Brain pericyte (primary cell): ENCODE data around the gene TOX2.

Experiments
- DNase-seq: peaks from one replicate; pipeline ENCODE4 v3.0.0-alpha.2; 2012; ENCODE audit warnings: low read depth, low spot score

TOX2 gene

DNA sequence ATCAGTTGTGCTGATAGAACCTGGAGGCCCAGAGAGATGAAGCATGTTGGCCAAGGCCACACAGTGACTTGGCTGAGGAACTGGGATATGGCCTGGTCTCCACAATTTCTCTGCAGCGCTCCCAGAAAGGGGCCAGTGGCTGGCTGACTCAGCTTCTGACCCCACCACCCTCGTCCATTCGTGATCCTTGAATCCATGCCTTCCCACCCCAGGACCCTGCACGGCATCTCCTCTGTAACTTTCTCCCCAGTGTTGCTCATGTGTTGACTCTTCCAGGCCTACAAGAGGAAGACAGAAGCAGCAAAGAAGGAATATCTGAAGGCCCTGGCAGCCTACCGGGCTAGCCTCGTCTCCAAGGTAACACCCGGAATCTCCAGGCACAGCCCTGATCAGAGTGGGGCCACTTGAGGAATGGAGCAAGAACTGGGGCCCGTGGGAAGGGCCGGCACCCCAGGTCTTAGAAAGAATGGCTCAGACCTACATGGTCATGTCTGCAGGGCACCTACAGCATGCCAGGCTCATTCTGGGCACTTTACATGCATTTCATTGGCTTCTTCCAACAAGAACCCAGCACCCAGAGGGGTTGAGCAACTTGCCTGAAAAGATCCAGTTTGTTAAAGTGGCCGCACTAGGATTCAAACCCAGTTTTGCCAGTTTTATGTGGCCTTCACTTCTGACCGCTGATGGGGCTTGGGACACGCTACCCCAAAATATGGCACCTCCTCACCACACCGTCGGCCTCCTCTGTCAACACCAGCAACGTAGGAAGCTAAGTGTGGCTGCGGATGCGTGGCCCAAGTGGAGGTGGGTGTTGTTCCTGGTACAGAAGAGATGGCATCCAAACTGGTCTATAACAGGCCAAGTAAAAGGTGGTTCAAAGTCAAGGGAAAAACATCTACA is 150.1 kb downstream of the TOX2 start:
- DNase-seq: no peak

DNA sequence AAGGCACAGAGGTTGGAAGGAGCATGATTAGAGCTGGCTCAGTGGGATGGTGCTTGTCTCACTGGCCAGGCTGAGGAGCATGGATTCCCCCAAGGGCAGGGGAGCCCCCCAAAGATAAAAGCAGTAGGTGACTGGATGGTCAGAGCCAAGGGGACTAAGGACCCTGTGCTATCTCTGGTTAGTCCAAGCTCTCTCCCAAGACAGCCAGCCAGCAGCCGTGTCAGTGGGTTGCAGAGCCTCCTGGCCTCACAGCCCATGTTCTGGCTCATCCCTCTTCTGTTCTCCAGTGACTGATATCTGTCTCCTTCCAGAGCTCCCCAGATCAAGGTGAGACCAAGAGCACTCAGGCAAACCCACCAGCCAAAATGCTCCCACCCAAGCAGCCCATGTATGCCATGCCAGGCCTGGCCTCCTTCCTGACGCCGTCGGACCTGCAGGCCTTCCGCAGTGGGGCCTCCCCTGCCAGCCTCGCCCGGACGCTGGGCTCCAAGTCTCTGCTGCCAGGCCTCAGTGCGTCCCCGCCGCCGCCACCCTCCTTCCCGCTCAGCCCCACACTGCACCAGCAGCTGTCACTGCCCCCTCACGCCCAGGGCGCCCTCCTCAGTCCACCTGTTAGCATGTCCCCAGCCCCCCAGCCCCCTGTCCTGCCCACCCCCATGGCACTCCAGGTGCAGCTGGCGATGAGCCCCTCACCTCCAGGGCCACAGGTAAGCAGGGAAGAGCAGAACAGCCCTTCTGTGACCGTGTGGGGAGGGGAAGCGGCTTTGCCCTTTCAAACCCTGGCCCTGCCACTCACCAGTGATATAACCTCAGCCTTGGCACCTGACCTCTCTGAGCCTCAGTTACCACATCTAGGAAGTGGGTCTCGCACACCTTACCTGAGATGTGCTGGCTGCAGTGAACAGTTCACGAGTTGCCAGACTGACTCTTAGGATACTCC is 151.0 kb downstream of the TOX2 start:
- no peak for DNase-seq

DNA sequence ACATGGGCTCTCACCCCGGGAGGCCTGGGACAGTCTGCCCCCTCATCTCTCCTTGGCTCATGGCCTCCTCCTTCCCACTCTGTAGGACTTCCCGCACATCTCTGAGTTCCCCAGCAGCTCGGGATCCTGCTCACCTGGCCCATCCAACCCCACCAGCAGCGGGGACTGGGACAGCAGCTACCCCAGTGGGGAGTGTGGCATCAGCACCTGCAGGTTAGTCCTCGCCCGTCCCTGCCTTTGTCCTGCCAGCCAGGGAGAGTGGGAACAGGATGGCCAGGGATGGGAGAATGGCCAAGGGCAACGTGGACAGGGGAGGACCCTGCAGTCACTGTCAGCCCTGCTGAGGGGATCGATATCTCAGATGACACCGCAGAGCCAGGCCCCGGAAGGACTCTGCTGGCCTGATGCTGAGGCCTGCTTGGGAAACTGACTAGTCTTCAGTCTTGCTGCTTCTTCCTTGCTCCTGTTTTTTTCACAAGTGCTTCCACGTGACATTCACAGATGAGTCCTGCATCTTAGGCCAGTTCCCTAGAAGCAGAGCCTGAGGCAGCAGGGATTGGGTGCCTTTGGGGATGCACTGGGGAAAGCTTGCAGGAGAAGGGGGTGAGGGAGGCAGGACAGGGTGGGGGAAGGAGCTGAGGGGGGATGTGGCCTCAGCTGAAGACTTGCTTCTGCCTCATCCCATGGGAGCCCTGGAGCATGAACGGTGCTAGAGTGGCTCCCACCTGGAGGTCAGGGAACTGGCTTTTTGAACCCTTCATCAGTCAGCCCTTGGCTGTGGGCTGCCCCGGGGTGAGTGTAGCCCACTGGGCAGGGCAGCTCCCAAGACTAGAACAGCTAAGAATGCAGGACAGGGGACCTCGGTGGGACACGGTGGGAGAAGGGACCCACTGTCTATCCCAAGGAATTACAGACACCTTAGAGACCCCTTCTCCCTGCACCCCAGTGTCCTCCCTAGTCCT is 152.3 kb downstream of the TOX2 start:
- DNase-seq: no peak

DNA sequence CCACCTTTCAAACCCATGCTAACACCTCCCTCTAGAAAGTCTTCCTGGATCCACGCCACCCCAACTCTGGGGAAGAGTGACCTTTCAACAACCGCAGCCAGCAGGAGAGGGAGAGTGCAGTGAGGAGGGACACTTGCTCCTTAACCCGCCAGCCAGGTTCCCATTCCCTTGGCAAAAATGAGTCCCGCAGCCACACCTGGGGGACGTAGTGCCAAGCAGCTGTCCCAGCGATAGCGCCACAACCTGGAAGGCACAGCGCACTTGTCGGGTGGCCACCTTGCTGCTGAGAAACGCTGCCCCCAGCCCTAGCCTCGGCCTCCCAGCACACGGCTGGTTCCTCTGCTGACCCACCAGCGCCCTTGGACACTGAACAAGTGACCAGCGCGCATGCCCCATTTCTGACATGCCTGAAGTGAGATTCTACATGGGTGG is 153.0 kb downstream of the TOX2 start:
- no peak for DNase-seq

DNA sequence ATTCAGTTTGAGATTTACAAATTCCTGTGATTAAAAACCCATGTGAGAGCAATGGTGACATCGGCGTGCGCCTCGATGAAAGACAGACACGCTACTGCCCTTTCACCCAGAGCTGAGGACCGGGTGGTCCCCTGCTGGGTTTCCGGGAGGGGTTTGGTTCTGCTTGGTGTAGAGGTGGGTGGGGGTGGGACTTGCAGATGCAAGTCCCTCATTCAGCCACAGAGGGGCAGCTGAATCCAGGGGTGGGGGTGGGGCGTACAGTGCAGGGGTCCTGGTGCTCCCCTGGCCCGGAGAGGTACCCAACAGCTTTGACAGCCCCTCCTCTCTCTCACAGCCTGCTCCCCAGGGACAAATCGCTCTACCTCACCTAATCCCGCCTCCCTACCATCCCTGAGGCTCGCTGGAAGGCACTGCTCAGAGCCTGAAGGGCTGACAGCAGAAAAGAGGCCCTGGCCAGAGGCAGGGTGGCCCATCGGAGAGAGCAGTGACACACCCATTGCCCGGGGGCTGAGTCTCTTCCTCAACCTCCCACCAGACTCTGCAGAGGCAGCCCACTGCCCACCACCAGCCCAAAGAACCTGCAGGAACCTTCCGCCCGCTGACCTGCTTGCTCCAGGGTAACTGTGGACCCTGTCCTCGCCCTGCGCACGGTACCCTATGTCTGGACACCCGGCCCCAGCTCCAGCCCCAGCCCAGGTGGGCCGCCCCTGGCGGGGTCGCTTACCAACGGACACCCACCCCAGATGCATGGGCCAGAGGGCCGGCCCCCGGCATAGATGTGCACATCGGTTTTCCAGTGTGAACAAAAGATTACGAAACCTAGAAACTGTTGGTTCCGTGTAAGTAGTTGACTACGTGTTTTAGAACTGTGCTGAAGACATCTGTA is 153.9 kb downstream of the TOX2 start:
- no peak for DNase-seq

DNA sequence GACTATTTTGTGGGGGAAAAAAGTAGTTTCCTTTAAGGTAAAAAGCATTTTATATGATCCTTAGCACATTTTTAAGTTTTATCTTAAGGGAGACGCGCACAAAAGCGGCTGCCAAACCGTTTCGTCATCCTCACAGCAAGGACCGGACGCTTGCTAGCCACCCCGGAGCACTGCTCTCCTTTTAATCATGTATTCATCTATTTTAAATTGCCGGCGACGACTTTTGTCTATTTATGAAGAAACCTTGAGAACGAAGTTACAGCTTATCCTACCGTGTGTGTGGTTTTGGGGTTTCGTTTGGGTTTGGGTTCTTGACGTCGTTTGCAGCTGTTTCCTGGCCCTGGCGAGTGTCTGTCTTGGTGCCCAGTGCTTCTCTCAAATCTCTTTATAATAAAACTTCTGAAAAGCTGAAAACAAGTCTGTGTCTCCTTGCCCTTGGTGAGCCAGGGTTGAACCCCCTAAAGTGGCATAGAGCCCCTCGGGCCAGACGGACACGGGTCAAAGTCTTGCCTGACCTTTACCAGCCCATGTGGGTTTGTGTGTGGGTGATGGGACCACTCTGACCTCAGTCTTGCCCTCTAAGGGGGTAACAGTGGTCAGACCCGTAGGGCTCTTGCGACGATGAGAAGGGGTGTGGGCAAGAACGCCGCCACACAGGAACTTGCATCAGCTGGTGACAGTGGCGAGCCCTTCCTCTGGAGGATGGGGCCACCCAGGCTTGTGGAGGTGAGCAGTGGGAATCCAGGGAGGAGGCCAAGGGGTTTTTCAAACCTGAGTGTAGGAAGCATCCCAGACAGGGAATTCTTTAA is 154.8 kb downstream of the TOX2 start:
- no peak for DNase-seq

DNA sequence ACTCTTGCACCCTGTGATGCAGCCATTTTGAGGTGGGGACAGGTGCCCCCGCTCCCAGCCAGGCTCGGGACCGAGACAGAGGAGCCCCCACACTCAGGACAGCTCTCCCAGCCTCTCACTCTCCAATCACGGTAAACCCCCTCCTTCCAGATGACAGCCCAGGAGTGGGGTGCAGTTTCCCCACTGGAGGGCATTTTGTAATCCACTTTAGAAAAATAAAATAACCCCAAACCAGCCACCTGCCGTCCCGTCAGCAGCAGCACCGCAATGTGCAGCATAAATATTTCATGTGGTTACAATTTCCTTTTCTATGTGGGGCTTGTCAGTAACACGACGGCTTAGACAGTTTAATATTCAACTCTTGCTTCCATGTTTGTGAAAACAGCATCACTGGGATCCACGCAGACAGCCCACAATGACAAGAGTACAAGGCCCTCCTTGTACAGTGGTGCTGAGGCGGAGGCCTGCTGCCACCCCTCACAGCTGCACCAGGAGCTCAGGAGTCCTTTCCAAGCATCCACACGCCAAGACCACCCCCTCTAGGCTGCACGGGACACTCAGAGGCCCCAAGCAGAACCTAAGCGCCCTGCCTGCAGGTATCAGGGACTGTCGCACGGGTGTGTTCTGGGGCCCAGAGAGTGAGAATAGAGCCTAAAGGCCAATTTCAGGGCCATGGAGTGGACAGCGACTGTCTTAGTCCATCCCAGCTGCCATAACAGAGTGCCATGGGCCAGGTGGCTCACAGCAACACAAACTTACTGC is 155.7 kb downstream of the TOX2 start:
- no peak for DNase-seq

DNA sequence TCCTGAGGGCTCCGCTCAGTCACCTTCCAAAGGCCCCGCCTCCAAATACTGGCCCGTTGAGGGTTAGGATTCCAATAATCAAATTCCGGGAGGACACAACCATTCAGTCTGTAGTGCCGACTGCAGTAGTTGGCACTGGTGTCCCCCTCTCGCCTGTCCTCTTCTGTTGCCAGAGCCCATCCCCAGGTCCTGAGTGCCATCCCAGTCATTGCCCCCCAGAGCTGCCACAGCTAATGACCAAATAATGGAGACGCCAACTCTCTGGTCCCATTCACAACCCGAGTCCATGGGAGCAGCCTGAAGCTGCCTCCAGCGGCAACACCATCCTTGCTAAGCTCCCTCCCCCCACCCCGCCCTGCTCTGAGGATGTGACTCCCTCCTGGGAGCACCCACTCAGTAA is 156.4 kb downstream of the TOX2 start:
- no peak for DNase-seq

DNA sequence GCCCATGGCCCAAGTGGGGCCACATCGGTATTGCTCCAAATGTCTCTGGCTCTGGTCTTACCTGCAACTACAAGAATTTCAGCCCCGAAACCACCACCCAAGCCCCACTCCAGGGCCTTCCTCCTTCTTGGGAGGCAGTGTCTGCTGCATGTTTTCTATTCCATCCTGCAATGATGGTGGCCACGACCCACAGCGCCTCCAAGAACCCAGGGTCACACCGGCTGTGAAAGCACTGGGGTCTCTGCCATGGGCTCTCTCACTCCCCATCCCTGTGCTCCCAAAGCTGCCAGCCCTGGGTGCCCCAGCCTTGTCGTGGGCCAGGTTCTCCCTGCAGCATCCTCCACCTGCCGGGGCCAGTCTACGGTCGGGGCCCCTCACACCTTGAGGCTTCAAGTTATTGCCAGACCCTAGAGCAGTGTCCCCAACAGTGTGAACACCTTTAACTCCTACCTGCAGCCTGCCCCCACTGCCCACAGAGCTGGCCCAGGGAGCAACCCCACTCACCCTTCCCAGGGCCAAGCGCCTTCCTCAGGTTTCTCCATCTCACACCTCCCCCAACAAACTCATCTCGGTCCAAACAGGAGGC is 157.0 kb downstream of the TOX2 start:
- no peak for DNase-seq

DNA sequence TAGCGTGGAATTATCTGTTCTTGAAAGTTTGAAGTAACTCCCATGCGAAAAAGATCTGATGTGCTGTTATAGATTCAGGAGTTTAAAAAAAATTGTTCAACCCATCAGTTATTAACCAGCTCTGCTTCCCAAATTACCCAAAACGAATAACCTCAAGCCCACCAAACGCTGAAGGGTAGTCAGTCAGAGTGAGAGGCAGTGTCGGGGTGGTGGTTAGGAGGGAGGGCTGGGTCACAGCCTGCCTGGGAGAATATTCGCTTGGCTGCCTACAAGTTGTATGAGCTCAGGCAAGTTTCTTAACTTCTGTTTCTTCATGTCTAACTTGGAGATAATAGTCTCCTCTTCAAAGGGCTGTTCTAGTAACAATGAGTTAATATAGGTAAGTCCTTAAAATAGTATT is 157.7 kb downstream of the TOX2 start:
- no peak for DNase-seq

DNA sequence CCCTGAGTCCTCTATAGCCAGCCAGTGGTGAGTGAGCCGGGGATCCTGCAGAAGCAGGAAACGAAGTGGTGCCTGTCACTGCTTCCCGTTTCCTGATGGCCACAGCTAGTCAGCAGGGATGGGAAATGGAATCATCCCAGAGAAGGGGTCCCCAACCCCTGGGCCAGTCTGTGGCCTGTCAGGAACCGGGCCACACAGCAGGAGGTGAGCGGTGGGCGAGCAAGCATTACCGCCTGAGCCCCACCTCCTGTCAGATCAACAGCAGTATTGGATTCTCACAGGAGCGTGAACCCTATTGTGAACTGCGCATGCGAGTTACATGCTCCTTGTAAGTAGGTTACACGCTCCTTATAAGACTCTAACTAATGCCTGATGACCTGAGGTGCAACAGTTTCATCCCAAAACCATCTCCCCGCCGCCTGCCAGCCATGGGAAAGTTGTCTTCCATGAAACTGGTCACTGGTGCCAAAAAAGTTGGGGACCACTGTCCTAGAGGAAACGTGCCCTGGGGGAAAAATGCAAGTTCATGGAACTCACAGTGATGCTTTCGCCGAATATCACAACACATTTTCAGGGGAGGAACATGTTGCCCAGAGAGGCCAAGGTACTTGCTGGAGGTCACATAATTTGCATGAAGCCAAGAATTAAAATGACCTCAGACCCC is 158.5 kb downstream of the TOX2 start:
- DNase-seq: no peak

DNA sequence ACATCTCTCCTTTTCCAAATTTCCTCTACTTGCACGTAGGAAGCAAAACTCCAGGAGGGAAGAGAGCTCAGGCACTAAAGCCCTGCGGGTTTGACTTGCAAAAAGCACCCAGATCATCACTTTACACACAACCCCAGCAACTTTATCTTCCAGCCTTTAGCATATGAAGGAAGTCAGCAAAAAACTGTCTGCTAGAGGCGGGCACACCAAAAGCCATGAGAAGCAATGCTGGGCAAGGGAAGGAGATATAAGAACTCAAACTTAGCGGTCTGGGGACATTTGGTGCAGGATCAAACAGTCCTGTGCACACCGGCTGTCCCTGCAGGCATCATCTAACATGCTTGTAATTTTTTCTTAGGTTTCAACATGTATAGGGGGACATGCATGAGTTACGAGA is 159.0 kb downstream of the TOX2 start:
- DNase-seq: no peak

DNA sequence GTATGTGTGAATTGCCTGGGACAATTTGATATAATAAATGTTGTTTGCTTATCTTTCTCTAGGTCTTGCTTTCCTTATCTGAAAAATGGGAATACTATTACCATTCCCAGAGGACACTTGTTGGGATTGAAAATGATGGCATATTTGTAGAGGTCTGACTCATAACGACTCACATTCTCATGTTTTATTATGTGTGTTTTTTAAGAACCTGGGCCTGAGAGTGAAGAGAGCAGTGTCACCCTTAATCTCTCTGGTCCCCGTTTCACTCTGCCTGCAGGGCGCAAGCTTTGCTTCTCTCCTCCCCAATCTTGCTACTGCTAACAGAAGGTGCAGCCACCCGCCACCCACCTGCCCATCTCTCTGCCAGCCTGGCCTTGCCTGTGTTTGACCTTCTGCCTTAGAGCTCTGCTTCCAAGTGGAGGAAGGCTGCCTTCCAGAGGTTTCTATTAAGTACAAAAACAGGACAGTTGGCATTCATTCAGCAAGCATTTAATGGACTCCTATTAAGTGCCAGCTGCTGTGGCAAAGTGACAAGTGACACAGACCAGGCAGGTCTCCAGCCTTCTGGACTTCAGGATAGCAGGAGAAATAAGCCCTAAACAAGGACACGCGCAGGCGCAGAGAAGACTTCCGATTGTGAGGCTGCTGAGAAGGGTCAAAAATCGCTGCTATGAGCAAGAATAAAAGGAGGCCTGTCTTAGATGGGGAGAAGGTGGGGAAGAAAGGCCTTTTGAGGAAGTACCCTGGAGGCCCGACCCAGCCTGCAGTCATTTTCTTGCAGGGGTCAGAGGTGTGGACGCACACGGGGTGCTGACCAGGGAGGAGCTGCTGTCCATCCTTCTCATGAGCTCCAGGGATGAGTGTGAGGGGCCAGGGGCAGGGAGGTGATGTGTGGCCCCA is 159.8 kb downstream of the TOX2 start:
- DNase-seq: no peak

DNA sequence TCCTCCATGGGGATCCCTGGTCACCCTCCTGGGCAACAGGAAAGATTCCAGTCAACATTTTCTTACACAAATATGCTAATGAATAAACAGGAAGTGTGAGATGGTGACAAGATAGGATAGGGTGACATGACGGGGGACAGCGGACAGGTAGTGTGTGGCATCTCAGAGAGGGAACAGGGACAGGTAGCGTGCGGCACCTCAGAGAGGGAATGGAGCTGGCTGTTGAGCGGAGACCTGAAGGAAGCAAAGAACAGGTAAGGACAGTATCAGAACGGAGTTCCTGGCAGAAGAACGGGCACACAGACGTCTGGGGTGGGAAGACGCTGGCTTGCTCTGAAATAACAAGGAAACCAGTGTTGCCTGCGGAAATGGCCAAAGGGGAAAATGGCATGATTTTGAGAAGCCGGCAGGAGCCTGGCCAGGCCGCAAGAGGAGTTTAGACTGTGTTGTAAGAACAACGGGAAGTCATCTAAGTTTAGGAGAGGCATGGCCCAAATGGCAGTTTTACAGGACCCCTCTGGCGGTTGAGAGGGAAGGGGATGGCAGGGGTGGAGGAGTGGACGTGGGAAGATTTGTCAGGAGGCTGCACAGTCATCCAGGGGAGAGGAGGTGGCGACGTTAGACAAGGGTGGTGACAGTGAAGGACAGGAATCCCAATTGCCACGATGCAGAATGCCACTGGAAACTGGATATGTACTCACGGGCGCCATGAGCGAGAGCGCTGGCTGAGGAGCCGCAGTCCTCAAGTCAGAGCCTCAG is 160.7 kb downstream of the TOX2 start:
- DNase-seq: no peak

DNA sequence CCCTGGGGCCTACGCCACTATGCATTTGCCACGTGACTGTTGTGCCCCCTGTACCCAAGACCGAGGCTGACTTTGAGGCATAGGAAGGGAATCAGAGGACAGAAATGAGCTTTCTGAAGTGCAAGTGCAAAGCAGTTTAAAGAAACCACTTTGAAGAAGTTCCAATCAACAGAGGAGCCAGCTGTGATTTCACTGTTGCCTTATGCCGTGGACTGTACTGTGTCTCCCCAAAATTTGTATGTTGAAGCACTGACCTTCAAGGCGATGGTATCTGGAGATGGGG is 161.2 kb downstream of the TOX2 start:
- DNase-seq: no peak

DNA sequence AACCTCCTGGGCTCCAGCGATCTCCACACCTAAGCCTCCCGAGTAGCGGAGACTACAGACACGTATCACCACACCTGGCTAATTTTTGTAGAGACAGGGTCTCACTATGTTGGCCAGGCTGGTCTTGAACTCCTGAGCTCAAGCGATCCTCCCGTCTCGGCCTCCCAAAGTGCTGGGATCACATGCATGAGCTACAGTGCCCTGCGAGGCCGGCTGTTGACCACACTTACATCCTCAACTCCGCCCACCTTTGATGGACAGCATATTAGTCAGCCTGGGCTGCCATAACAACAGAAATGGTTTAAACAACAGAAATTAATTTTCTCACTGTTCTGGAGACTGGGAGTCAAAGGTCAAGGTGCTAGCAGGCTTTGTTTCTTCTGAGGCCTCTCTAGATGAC is 164.6 kb downstream of the TOX2 start:
- DNase-seq: no peak
